NCI-H510A treated with DMSO at 0.1 percent for 48 hours (cell line): Measurements from ENCODE around the gene LCN12.

Experiments used
- DNase-seq: peaks from one replicate; lab custom pipeline; 2025; lab: John Stamatoyannopoulos, UW

Gene LCN12

GRCh38 chr9:136974817-136975535 is 22.9 kb downstream of the LCN12 start:
- DNase-seq = no peak

GRCh38 chr9:136975644-136976043 is 23.6 kb downstream of the LCN12 start:
- no peak for DNase-seq

DNA sequence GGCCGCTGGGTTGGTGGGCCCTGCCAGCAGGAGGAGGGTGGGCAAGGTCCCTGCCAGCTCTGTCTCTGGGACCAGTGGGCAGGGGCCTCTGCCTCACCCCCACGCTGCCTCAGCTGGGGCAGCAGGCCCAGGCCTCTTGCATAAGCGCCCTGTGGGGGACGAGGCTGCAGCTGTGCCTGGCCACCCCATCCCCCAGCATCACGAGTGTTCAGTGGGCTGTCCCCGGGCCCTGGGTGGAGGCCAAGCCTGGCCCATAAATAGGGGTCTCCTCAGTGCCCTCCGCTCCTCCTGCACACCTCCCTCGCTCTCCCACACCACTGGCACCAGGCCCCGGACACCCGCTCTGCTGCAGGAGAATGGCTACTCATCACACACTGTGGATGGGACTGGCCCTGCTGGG is 25.1 kb downstream of the LCN12 start, which contains the start of gene PTGDS:
Gene PTGDS (plus strand): TSS at position 282 of the 400 bp plus-strand sequence. CDS start 75 bp downstream, at position 357.
- no peak for DNase-seq

GRCh38 chr9:136977649-136978072 is 25.6 kb downstream of the LCN12 start:
- DNase-seq = no peak

- DNase-seq = no peak
Measured at GRCh38 chr9:136978073-136978864, 26.2 kb downstream of the LCN12 start.

- no peak for DNase-seq
Measured at GRCh38 chr9:136978865-136979544, 26.9 kb downstream of the LCN12 start.

DNA sequence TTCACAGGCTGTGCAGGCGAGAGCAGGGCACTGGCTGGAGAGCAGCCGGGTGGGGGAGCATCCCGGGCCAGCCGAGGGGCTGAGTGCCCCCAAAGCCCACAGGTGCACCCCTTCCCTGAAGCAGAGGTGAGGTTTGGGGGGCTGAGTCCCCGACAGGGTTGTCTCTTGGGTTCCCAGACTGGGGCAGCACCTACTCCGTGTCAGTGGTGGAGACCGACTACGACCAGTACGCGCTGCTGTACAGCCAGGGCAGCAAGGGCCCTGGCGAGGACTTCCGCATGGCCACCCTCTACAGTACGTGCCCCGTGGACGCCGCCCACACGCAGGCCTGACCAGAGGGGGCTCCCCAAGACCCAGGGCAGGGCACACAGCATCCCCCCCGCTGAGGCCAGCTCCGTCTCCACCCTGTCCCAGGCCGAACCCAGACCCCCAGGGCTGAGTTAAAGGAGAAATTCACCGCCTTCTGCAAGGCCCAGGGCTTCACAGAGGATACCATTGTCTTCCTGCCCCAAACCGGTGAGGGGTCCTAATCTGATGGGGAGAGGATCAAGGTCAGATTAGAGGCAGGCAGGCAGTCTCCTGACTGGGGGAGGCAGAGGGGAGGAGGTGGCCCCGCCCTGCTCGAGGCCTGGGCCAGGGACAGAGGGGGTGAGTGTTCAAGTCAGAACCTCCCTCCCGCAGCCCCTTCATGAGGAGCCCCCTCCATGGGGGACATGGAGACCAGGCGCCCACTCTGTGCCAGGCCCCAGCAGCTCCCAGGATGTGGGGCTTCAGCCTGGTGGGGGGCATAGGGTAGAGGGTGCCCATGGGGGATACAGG is 27.9 kb downstream of the LCN12 start:
- DNase-seq = no peak

- DNase-seq = no peak
Measured at GRCh38 chr9:136980669-136981478, 28.8 kb downstream of the LCN12 start.

GRCh38 chr9:136981588-136982231 is 29.6 kb downstream of the LCN12 start:
- DNase-seq = no peak

DNA sequence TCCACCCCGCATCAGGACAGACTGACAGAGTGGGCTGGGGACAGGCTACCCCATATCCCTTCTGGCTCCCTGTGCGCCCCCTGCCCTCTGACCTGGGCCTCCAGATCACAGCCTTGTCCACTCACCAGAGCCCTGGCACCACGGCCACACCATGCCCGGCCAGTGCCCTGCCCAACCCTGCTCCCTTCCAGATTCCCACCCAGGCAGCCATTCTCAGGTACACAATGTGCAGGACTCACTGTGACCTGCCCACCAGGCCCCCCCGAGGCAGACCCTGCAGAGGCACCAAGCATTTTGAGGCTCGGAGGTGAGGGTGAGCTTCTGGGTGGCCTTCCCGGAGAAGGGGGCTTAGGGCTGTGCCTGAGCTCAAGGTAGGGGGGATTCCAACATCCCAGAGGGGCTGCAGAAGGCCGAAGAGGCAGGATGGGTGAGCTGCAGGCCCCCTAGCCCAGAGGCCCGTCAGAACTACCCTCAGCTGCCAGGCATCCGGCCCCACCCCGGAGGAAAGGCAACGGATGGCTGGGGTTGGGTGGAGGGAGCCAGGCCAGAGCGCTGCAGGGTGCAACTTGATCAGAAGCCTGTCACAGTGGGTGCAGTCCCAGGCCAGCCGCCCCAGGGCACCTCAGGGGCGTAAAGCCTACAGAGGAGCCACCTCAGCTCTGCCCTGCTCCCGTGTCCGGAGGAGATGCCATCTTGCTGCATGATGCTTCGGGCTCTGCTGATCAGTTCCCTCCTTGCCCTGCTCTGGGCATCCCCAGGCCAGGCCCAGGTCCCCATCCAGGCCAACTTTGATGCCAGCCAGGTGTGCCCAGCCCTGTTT is 30.4 kb downstream of the LCN12 start, which contains the start of gene LCNL1:
Gene LCNL1 (plus strand): TSS at position 762 of the 820 bp plus-strand sequence. CDS start 594 bp downstream, outside the sequence.
- DNase-seq = no peak

GRCh38 chr9:136983167-136983566 is 31.1 kb downstream of the LCN12 start:
- DNase-seq = no peak

GRCh38 chr9:136983656-136984314 is 31.7 kb downstream of the LCN12 start:
- no peak for DNase-seq

DNA sequence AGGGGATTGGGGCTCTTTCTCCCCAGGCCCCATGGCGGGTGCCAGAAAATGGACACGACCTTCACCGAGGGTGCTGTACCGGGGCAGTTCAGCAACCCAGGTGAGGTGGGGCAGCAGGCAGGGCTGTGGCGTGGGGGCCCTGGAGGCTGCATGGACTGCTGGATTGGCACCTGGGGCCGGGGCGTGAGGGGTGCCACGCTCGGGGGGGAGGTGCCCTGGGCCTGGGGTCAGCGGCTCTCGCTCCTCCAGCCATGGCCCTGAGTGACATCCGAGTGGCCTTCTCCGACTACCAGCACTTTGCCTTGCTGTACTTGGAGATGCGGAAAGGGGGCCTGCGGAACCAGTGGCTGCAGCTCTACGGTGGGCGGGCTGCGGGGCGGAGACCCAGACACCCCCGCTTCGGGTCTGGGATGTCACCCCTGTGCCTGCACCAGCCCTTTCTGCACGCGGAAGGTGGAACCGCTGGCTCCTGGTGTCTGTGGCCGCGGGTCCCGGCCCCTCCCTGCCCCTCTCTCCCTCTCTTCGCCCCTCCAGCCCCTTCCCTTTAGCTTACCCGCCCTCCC is 32.5 kb downstream of the LCN12 start:
- DNase-seq = no peak

DNA sequence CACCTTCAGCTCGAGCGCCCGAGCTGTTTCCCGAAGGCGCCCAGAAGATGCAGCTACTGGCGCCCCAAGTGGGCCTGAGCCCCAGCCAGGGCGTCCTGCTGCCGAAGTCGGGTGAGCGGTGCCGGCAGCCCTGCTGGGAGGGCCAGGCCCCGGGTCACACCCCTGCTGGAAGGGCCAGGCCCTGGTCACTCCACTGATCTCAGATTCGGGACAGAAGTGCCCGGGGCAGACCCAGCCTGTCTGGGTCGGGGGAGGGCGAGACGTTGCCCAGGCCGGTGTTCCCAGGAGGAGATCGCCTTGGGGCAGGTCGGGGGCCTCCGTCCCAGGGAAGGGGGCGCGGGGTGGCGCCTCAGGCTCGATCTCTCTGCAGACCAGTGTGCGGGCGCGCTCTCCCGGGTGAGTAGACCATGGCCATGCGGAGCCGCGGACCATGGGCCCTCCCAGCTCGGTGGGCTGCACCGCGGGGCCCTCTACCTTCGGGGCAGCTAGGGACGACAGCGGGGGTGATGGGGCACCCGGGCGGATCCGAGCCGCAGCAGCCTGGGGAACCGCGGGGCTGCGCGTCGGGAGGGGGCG is 33.0 kb downstream of the LCN12 start:
- no peak for DNase-seq

- DNase-seq = no peak
Measured at GRCh38 chr9:136985853-136986252, 33.8 kb downstream of the LCN12 start.

DNA sequence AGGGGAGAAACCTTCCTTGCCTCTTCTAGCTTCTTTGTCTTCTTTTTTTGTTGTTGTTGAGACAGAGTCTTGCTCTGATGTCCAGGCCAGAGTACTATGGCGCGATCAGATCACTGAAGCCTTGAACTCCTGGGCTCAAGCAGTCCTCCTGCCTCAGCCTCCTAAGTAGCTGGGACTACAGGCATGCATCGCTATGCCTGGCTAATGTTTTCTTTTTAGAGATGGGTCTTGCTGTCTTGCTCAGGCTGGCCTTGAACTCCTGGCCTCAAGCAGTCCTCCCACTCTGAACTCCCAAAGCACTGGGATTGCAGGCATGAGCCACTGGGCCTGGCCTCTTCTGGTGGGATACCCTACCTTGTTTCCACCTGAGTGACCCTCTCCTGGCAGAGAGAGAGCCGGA is 36.8 kb downstream of the LCN12 start:
- DNase-seq = no peak

DNA sequence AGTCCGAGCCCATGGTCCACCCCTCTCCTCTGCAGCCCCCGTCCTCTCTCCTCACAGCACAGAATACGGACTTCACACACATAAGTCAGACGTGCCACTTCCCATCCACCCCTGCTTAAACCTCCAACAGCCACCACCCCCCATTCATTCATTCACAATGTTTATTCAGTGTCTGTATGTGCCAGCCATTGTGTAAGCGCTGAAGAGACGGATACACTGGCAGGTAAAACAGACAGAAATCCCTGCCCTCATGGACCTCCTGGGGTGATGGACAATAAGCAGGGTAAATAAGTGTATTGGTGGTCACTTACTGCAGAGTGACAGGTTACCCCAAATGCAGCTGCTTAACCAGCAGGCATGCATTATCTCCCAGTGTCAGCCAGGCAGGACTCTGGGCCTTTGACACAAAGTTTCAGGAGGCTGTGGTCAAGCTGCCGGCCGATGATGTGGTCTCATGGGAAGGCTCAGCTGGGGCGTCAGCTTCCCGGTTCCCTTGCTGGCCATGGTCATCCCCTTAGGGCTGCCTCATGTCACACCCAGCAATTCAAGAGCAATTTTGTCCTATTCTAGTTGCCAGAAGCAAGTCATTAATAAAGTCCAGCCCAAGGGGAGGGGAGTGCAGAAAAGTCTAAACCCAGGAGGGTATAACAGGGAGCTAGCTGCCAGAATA is 38.3 kb downstream of the LCN12 start:
- DNase-seq = no peak
